GM23248 (cell line): Measurements from ENCODE around the gene GOLGA7B.

Experiments
- EZH2 ChIP-seq: fragments of 200-600 bp; sonication (generic); IDR thresholded peaks from 2 replicates; pipeline ENCODE4 v1.6.1; 2018; ENCODE audit warnings: antibody characterized with exemption, mild to moderate bottlenecking; ENCODE audit not compliant: insufficient read depth, poor library complexity, severe bottlenecking
- EZH2phosphoT487 ChIP-seq: fragments of 200-600 bp; sonication (generic); IDR thresholded peaks from 2 replicates; pipeline ENCODE4 v1.6.1; 2018; ENCODE audit warnings: antibody characterized with exemption, moderate library complexity, mild to moderate bottlenecking, low read depth; ENCODE audit not compliant: insufficient read depth

DNA sequence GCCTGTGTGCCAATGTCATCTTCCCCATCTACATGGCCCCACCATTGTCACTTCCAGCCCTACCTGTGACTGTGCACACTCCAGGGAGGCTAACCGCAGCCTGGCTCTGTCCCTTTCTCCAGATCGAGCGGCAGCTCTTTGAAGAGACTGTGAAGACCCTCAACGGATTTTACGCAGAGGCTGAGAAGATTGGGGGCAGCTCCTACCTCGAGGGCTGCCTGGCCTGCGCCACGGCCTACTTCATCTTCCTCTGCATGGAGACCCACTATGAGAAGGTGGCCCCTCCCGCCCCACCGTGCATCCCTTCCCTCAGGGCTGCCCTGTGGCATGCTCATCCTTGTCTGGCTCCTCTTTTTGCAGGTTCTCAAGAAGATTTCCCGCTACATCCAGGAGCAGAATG lies 14.2 kb downstream of the GOLGA7B start:
- no peak for TF ChIP-seq EZH2
- TF ChIP-seq EZH2phosphoT487: no peak
